H1 (cell line): ENCODE measurements around the gene GSAP. TPM values are rescaled to one million over a fixed set of nuclear protein-coding genes. Genes with fewer than 3 reads are reported as not detected.

Experiments
- E2F6 ChIP-seq: IDR thresholded peaks from 2 replicates; pipeline ENCODE4 v1.6.1; 2012; ENCODE audit warnings: inconsistent platforms
- GTF2F1 ChIP-seq: IDR thresholded peaks from 2 replicates; pipeline ENCODE4 v1.6.1; 2012; ENCODE audit warnings: low read depth, low read length, improper control_type of control experiment, borderline replicate concordance
- KDM4A ChIP-seq: IDR thresholded peaks from one replicate; pipeline ENCODE4 v1.7.1; 2012; ENCODE audit warnings: low read depth, mild to moderate bottlenecking, moderate library complexity, low read length, inconsistent platforms; ENCODE audit not compliant: severe bottlenecking
- POLR2A ChIP-seq, 2 experiments: IDR thresholded peaks; 1 replicate in 1 of 2; 2 replicates in 1 of 2; pipeline ENCODE4 v1.6.1; 2011; ENCODE audit warnings: low read depth in 2 of 2, low read length in 2 of 2, mild to moderate bottlenecking in 2 of 2; ENCODE audit errors: control extremely low read depth in 1 of 2
- RAD21 ChIP-seq, 2 experiments: IDR thresholded peaks in 1 of 2; conservative IDR thresholded peaks in 1 of 2; 2 replicates each; pipeline ENCODE4 v1.6.1; 2011; ENCODE audit warnings: low read depth in 2 of 2, low read length in 2 of 2, improper control_type of control experiment in 1 of 2, inconsistent platforms in 1 of 2, mild to moderate bottlenecking in 1 of 2, moderate library complexity in 1 of 2
- RFX5 ChIP-seq: IDR thresholded peaks from 2 replicates; pipeline ENCODE4 v1.6.1; 2011; ENCODE audit warnings: low read depth, low read length, improper control_type of control experiment, borderline replicate concordance
- SIN3A ChIP-seq, 2 experiments: IDR thresholded peaks in 1 of 2; conservative IDR thresholded peaks in 1 of 2; 2 replicates each; pipeline ENCODE4 v1.6.1; 2011 to 2012; ENCODE audit warnings: low read length in 2 of 2, improper control_type of control experiment in 1 of 2, low read depth in 1 of 2, mild to moderate bottlenecking in 1 of 2
- polyA plus RNA-seq, 7 experiments: library from polyadenylated mRNA; depleted of rRNA in 3 of 7; stranded (reverse) in 5 of 7; unstranded in 2 of 7; fragments of >200 nt in 5 of 7; fragments of 200-250 nt in 2 of 7; gene quantifications; 1 replicate in 5 of 7; 2 replicates in 1 of 7; 4 replicates in 1 of 7; pipeline versions ENCODE4 v1.2.1 to v1.2.3, GENCODE V29; 2011 to 2013; ENCODE audit warnings: missing spikeins in 2 of 7, mixed read lengths in 2 of 7
- total RNA-seq: library from RNA; stranded (reverse); fragmentation: NEBNext Ultra II Directional; extraction: Animal tissue kit (Norgen Biotek cat#: 25700); gene quantifications from 2 replicates; pipeline ENCODE4 v1.2.1, GENCODE V29; 2021

Gene GSAP
- total and polyA plus RNA-seq, 2 of the 8 experiments (the other 6 are each of a cell fraction or from before 2014, with no cell fraction given) = 0.93 to 2.1 TPM

DNA sequence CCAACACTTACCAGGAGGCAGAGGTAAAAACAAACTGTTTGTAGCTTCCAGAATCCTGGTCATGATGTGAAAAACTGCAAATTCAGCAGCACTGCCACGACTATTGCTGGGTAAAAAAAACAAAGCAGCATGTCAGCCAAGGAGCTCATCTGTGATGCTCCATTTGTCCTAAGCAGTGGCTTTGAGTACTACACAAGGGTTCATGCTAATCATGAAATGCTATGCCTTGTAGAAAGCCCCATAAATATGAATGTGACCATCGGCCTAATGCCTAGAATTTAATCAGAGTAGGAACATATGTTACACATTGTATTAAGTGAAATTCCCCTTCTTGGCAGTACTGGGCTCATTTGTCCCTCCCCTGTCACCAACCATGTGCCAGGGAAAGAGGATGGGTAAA, 95.4 kb downstream of the GSAP start (continued):
- TF ChIP-seq E2F6 (no peak), RFX5 (no peak), KDM4A (no peak), SIN3A (conservative IDR thresholded peaks at IDR 0.05 in 1 of 2, IDR thresholded peaks at IDR 0.05 in 1 of 2; ENCODE audit: low read depth in 1 of 2, low read length in 2 of 2) (no peak), GTF2F1 (no peak), RAD21 (IDR thresholded peaks at IDR 0.05 in 1 of 2, conservative IDR thresholded peaks at IDR 0.05 in 1 of 2; ENCODE audit: low read depth in 2 of 2, low read length in 2 of 2) (no peak), POLR2A (IDR thresholded peaks at IDR 0.05; ENCODE audit: control extremely low read depth in 1 of 2, low read depth in 2 of 2, low read length in 2 of 2) (no peak)
